SK-N-SH (cell line): ENCODE results near the gene CENPO.

Experiments used
- CTCF ChIP-seq: fragments of 200-600 bp; sonication (generic); IDR thresholded peaks from 2 replicates; pipeline ENCODE4 v1.6.1; 2017; ENCODE audit warnings: antibody characterized with exemption, mild to moderate bottlenecking, moderate library complexity
- PBX3 ChIP-seq: IDR thresholded peaks from 2 replicates; pipeline ENCODE4; 2012

- TF ChIP-seq CTCF: no peak
- TF ChIP-seq PBX3: no peak
These were observed 64.5 kb downstream of the CENPO start for GRCh38 chr2:24857746-24858145.
